Measurements from ENCODE around the gene CFAP92.
"Not testable (repeated sequence)": the region's sequence is repeated elsewhere in the genome, so short reads cannot be mapped to it uniquely, and the experiment has no call there.

DNA sequence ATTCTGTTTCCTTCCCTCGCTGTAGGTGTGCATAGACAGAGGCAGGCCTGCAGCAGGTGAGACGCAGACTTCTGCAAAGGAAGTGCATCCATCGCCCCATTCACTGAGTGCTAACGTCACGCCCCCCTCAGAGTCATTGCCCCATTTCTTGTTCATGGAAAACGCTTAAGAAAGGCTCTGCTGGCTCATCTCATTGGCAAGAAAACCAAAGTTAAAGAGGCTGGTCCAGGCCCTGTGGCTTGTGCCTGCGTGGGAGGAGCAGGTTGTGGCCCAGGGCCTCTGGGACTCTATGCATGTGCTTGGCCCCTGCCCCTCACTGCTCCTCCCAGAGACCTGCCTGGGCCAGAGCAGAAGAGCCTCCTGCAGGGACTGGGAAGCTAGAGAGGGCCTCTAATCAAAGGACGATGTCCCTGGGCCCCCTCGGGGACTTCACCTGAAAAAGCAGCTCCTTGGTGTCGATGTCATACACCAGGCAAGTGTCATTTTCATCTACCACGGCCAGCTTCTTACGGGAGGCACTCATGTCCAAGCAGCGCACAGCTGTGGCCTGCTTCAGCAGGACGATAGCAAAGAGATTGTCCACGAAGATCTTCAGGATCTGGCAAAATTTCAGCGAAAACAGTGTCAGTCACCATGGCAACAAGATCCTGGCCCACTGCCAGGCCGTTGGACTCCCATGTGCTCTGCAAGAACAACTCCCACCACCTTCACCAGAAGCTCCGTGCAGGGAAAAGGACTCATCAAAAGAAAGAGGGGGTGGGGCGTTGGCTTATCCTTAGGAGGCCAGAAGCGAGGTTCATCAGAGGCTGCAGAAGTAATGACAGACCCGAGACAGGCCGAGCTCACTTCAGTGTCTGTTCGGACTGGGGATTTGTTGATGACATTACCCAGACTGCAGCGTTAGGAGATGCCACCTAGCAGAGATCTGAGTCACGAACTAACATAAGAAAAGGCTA, 128.7 kb downstream of the CFAP92 start:
- TF ChIP-seq ZFX (IDR thresholded peaks at IDR 0.05): not testable (repeated sequence)
- TF ChIP-seq, protein P1, sequence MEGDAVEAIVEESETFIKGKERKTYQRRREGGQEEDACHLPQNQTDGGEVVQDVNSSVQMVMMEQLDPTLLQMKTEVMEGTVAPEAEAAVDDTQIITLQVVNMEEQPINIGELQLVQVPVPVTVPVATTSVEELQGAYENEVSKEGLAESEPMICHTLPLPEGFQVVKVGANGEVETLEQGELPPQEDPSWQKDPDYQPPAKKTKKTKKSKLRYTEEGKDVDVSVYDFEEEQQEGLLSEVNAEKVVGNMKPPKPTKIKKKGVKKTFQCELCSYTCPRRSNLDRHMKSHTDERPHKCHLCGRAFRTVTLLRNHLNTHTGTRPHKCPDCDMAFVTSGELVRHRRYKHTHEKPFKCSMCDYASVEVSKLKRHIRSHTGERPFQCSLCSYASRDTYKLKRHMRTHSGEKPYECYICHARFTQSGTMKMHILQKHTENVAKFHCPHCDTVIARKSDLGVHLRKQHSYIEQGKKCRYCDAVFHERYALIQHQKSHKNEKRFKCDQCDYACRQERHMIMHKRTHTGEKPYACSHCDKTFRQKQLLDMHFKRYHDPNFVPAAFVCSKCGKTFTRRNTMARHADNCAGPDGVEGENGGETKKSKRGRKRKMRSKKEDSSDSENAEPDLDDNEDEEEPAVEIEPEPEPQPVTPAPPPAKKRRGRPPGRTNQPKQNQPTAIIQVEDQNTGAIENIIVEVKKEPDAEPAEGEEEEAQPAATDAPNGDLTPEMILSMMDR (conservative IDR thresholded peaks at IDR 0.05): not testable (repeated sequence)
